HL-60/S4 (cell line): ENCODE data around the gene CXCL14.

Experiments
- in situ Hi-C: fragments of 300-500 bp; cut with MboI; formaldehyde crosslinking; loops from 2 replicates; pipeline ENCODE4 v1.14.3; 2022; ENCODE audit warnings: low sequenced_read_pairs

Gene CXCL14

GRCh38 chr5:135596788-135597187 lies 18.0 kb upstream of the CXCL14 start:
- in situ Hi-C loops, result no loop called here

- in situ Hi-C loops, result no loop called here
Measured at GRCh38 chr5:135596157-135596763, 17.5 kb upstream of the CXCL14 start.

GRCh38 chr5:135594416-135594960 lies 15.7 kb upstream of the CXCL14 start:
- in situ Hi-C loops, result no loop called here

GRCh38 chr5:135593886-135594285 lies 15.1 kb upstream of the CXCL14 start:
- in situ Hi-C loops, result no loop called here

- in situ Hi-C loops, result no loop called here
Measured at GRCh38 chr5:135593141-135593540, 14.3 kb upstream of the CXCL14 start.

GRCh38 chr5:135592312-135593045 lies 13.7 kb upstream of the CXCL14 start:
- in situ Hi-C loops, result no loop called here

- in situ Hi-C loops, result no loop called here
Measured at GRCh38 chr5:135591277-135591676, 12.5 kb upstream of the CXCL14 start.

- in situ Hi-C loops, result no loop called here
Measured at GRCh38 chr5:135589152-135589551, 10.4 kb upstream of the CXCL14 start.

GRCh38 chr5:135587721-135588663 lies 9.2 kb upstream of the CXCL14 start:
- in situ Hi-C loops, result no loop called here

- in situ Hi-C loops, result no loop called here
Measured at GRCh38 chr5:135584918-135585317, 6.1 kb upstream of the CXCL14 start.

GRCh38 chr5:135584276-135584675 lies 5.5 kb upstream of the CXCL14 start:
- in situ Hi-C loops, result no loop called here

- in situ Hi-C loops, result no loop called here
Measured at GRCh38 chr5:135582099-135582781, 3.4 kb upstream of the CXCL14 start.

GRCh38 chr5:135578305-135578684 lies 496 bp downstream of the CXCL14 start:
- in situ Hi-C loops, result no loop called here

GRCh38 chr5:135577421-135577820 lies 1.4 kb downstream of the CXCL14 start:
- in situ Hi-C loops, result no loop called here

- in situ Hi-C loops, result no loop called here
Measured at GRCh38 chr5:135576075-135576599, 2.7 kb downstream of the CXCL14 start.

GRCh38 chr5:135574493-135574892 lies 4.3 kb downstream of the CXCL14 start:
- in situ Hi-C loops, result no loop called here

- in situ Hi-C loops, result no loop called here
Measured at GRCh38 chr5:135571902-135572301, 6.9 kb downstream of the CXCL14 start.

GRCh38 chr5:135571066-135571609 lies 7.7 kb downstream of the CXCL14 start:
- in situ Hi-C loops, result no loop called here

GRCh38 chr5:135570453-135570764 lies 8.4 kb downstream of the CXCL14 start:
- in situ Hi-C loops, result no loop called here

- in situ Hi-C loops, result loop anchor here (10.0 kb wide), 1 partner anchor 265 kb away; the partner anchor contains the start of gene SLC25A48
Measured at GRCh38 chr5:135569755-135570452, 8.9 kb downstream of the CXCL14 start.
